T-helper 2 cell treated with Interferon-gamma antibody and Interleukin-4, amounts not matched to agents 5 μg/mL and 100 μg/mL, for 36 hours (primary cell): ENCODE measurements around the gene CRLF2.

Experiments used
- DNase-seq: peaks from one replicate; pipeline ENCODE4 v3.0.0; 2021; ENCODE audit warnings: low spot score
- H3K27ac Mint-ChIP-seq: one replicate; pipeline ENCODE4 v1.8.0; 2021; ENCODE audit warnings: mild to moderate bottlenecking, mixed read lengths
- H3K27me3 Mint-ChIP-seq: one replicate; pipeline ENCODE4 v1.8.0; 2021; ENCODE audit warnings: low read depth, mixed read lengths
- H3K36me3 Mint-ChIP-seq: one replicate; pipeline ENCODE4 v1.8.0; 2021; ENCODE audit warnings: low read depth, mixed read lengths
- H3K4me1 Mint-ChIP-seq: one replicate; pipeline ENCODE4 v1.8.0; 2021; ENCODE audit warnings: low read depth, mixed read lengths
- H3K4me3 Mint-ChIP-seq: one replicate; pipeline ENCODE4 v1.8.0; 2022; ENCODE audit warnings: mild to moderate bottlenecking, moderate library complexity, mixed read lengths
- H3K9me3 Mint-ChIP-seq: one replicate; pipeline ENCODE4 v1.8.0; 2021; ENCODE audit warnings: mixed read lengths

CRLF2 gene

GRCh38 chrX:1226249-1226648 lies 13.8 kb upstream of the CRLF2 start:
- peaks cover 7% of the 10 kb centered on the region for H3K4me1 Mint-ChIP-seq
- H3K27me3 Mint-ChIP-seq: peaks cover 8% of the 10 kb centered on the region
- no peak for DNase-seq
- H3K36me3 Mint-ChIP-seq: peaks cover 13% of the 10 kb centered on the region
- H3K27ac Mint-ChIP-seq: no peak overlapping the region
- H3K4me3 Mint-ChIP-seq: no peak overlapping the region
- peaks cover 41% of the 10 kb centered on the region for H3K9me3 Mint-ChIP-seq

- H3K27me3 Mint-ChIP-seq: peaks cover 8% of the 10 kb centered on the region
Measured at GRCh38 chrX:1224954-1225353, 12.5 kb upstream of the CRLF2 start.

GRCh38 chrX:1223242-1223600 lies 10.8 kb upstream of the CRLF2 start:
- DNase-seq: no peak
- H3K4me1 Mint-ChIP-seq: peaks cover 7% of the 10 kb centered on the region
- H3K36me3 Mint-ChIP-seq: peaks cover 13% of the 10 kb centered on the region
- peaks cover 41% of the 10 kb centered on the region for H3K9me3 Mint-ChIP-seq
- no peak overlapping the region for H3K4me3 Mint-ChIP-seq
- H3K27ac Mint-ChIP-seq: no peak overlapping the region
- peaks cover 6% of the 10 kb centered on the region for H3K27me3 Mint-ChIP-seq

More at GRCh38 chrX:1224954-1225353, 12.5 kb upstream of the CRLF2 start:
- H3K4me3 Mint-ChIP-seq: peak overlapping the region; percentile 58
- H3K36me3 Mint-ChIP-seq: peaks cover 13% of the 10 kb centered on the region
- peaks cover 41% of the 10 kb centered on the region for H3K9me3 Mint-ChIP-seq
- H3K27ac Mint-ChIP-seq: peak overlapping the region; percentile 62
- DNase-seq: peak; percentile 65
- H3K4me1 Mint-ChIP-seq: peaks cover 7% of the 10 kb centered on the region

DNA sequence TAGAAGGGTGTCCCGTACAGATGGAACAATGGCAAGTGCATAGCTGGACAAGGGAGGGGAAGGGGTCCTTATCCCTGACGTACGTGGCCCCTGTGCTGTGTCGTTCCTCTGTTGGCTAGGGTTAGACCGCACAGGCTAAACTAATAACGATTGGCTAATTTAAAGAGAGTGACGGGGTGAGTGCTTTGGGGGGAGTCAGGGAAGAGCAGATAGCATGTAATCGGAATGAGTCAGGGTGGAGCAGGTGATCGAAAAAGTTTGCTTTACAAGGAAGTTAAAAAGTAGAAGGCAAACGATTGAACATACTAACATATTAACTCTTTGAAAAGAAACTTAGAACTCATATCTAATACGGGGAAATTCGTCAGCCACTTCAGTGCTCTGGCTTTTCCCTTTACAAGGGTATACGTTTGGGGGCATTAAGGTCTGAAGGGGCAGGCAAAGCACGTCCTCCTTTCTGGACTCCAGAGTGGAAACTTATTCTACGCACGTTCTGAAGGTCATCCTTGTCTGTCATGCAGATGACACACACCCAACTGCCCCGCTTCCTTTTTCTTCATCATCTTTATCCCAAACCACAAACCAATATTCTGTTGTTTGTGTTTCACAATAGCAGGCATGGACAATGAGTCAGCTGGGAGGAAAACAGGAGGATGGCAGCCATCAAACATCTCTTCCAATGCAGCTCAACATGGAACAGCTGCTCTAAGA lies 10.2 kb upstream of the CRLF2 start:
- Mint-ChIP-seq H3K27me3 (peaks cover 6% of the 10 kb centered on the region), H3K27ac (no peak overlapping the region), H3K4me3 (no peak overlapping the region), H3K9me3 (peaks cover 41% of the 10 kb centered on the region), H3K36me3 (peaks cover 13% of the 10 kb centered on the region), H3K4me1 (peaks cover 7% of the 10 kb centered on the region)
- no peak for DNase-seq

DNA sequence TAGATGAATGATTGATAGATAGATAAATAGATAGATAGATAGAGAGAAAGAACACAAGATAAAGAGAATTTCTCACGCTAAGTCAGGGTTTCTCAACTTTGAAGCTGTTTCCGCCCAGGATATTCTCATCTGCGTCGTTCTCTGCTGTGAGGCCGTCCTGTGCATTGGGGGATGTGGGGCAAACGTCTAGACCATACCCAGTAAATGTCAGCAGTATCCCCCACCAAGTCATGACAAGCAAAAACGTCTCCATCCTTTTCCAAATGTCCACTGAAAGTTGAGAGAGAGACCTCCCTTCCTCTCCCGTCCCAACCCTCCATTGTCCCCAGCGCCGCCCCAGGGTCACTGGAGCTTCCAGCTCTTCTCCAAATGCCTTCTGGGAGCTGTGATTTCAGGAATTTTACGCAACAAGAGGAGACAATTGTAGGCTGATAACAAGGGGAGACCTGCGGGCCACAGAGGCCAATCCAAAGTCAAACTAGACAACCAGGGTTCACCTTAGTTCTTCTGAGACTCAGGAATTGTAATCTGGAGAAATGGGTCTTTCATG lies 8.9 kb upstream of the CRLF2 start:
- H3K27me3 Mint-ChIP-seq: peaks cover 4% of the 10 kb centered on the region
- DNase-seq: no peak
- no peak overlapping the region for H3K27ac Mint-ChIP-seq
- H3K4me1 Mint-ChIP-seq: peaks cover 6% of the 10 kb centered on the region
- peaks cover 29% of the 10 kb centered on the region for H3K9me3 Mint-ChIP-seq
- H3K36me3 Mint-ChIP-seq: peaks cover 8% of the 10 kb centered on the region
- H3K4me3 Mint-ChIP-seq: no peak overlapping the region

DNA sequence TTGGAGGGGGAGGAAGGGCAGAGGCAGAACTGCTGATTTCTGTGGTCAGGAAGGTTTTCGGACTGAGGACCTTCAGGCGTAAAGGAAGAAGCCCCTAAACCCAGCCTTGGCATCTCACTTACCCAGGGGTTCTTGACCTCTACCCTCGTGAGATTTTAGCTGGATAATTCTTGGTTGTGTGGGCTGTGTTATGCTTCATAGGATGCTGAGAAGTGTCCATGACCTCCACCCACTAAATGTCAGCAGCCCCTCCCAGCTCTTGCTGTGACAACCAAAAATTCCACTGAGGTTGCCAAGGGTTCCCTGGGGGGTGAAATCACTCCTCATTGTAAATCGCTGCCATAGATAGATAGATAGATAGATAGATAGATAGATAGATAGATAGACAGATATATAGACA lies 5.8 kb upstream of the CRLF2 start:
- Mint-ChIP-seq H3K27me3 (peaks cover 15% of the 10 kb centered on the region), H3K36me3 (peaks cover under 1% of the 10 kb centered on the region), H3K4me1 (peaks cover 8% of the 10 kb centered on the region), H3K4me3 (no peak overlapping the region), H3K27ac (no peak overlapping the region), H3K9me3 (peaks cover 10% of the 10 kb centered on the region)
- peak; percentile 3 for DNase-seq

GRCh38 chrX:1215123-1215823 lies 2.8 kb upstream of the CRLF2 start:
- Mint-ChIP-seq H3K36me3 (peaks cover 12% of the 10 kb centered on the region), H3K9me3 (peaks cover 15% of the 10 kb centered on the region), H3K27me3 (peaks cover 23% of the 10 kb centered on the region), H3K4me3 (no peak overlapping the region), H3K4me1 (peaks cover 24% of the 10 kb centered on the region), H3K27ac (no peak overlapping the region)
- peak; percentile 4 for DNase-seq

GRCh38 chrX:1213971-1214370 lies 1.5 kb upstream of the CRLF2 start:
- Mint-ChIP-seq H3K27me3 (peaks cover 25% of the 10 kb centered on the region), H3K36me3 (peaks cover 17% of the 10 kb centered on the region), H3K9me3 (peaks cover 15% of the 10 kb centered on the region), H3K4me1 (peaks cover 29% of the 10 kb centered on the region), H3K27ac (peak overlapping the region; percentile 31), H3K4me3 (no peak overlapping the region)
- DNase-seq: no peak

DNA sequence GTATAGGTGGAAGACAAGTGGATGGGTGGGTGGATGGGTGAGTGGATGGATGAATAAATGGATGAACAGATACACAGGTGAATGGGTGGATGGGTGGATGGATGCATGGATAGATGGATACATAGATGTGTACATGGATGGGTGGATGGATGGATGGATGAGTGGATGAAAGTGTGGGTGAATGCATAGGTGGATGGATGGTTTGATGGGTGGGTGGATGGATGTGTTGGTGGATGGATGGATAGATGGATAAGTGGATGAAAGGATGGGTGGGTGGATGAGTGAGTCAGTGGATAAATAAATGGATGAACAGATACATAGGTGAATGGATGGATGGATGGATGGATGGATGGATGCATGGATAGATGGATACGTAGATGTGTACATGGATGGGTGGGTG lies 1.6 kb downstream of the CRLF2 start:
- peak overlapping the region; percentile 16 for H3K27ac Mint-ChIP-seq
- H3K9me3 Mint-ChIP-seq: peaks cover 15% of the 10 kb centered on the region
- no peak for DNase-seq

DNA sequence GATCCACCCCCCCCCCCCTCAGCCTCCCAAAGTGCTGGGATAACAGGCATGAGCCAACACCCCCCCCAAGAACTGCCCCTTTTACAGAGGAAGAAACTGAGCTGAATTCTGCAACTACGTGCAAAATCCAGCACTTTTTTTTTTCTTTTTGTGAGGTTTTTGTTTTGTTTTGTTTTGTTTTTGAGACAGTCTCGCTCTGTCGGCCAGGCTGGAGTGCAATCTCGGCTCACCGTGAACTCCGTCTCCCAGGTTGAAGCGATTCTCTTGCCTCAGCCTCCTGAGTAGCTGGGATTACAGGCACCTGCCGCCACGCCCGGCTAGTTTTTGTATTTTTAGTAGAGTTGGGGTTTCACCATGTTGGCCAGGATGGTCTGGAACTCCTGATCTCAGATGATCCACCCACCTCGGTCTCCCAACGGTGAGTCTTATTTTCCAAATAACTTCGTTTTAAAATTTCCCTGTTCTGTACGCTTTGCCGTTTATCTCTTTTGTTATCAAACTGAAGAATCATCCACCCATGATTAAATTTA lies 4.9 kb downstream of the CRLF2 start:
- Mint-ChIP-seq H3K27ac (peak overlapping the region; percentile 75), H3K4me1 (peaks cover 38% of the 10 kb centered on the region), H3K4me3 (peak overlapping the region; percentile 83), H3K36me3 (peaks cover 21% of the 10 kb centered on the region), H3K9me3 (peaks cover 14% of the 10 kb centered on the region), H3K27me3 (peaks cover 10% of the 10 kb centered on the region)
- DNase-seq: no peak

More for the DNA sequence above, 1.6 kb downstream of the CRLF2 start:
- Mint-ChIP-seq H3K27me3 (peaks cover 22% of the 10 kb centered on the region), H3K36me3 (peaks cover 22% of the 10 kb centered on the region), H3K4me1 (peaks cover 42% of the 10 kb centered on the region), H3K4me3 (peak overlapping the region; percentile 65)

- Mint-ChIP-seq H3K4me1 (peaks cover 30% of the 10 kb centered on the region), H3K9me3 (peaks cover 5% of the 10 kb centered on the region), H3K27ac (no peak overlapping the region), H3K36me3 (peaks cover 14% of the 10 kb centered on the region), H3K4me3 (peak overlapping the region; percentile 70), H3K27me3 (peaks cover 7% of the 10 kb centered on the region)
- no peak for DNase-seq
Measured at GRCh38 chrX:1205681-1206611, 6.5 kb downstream of the CRLF2 start.

- Mint-ChIP-seq H3K27ac (no peak overlapping the region), H3K9me3 (no peaks in the 10 kb centered on the region), H3K4me3 (no peak overlapping the region), H3K36me3 (no peaks in the 10 kb centered on the region), H3K27me3 (no peaks in the 10 kb centered on the region), H3K4me1 (peaks cover 6% of the 10 kb centered on the region)
- DNase-seq: no peak
Measured at GRCh38 chrX:1202251-1202650, 10.2 kb downstream of the CRLF2 start.

GRCh38 chrX:1196436-1196835 lies 16.0 kb downstream of the CRLF2 start:
- Mint-ChIP-seq H3K4me3 (no peak overlapping the region), H3K27ac (no peak overlapping the region), H3K9me3 (peaks cover 3% of the 10 kb centered on the region), H3K4me1 (no peaks in the 10 kb centered on the region), H3K36me3 (peaks cover 9% of the 10 kb centered on the region), H3K27me3 (no peaks in the 10 kb centered on the region)
- no peak for DNase-seq
